ENCODE data around the gene TFB2M. TPM values are rescaled to one million over a fixed set of nuclear protein-coding genes. Genes with fewer than 3 reads are reported as not detected.

The TFB2M gene
- total and polyA plus RNA-seq, 2 of the 13 experiments (the other 11 are each of a cell fraction or from before 2014, with no cell fraction given) = 15.7 to 31.4 TPM

GRCh38 chr1:246517391-246517790 is 48.7 kb downstream of the TFB2M start (continued):
- no peak for TF ChIP-seq TIGD3 (CRISPR knock-in tag; IDR thresholded peaks at IDR 0.05; ENCODE audit: borderline replicate concordance)
- TF ChIP-seq ZNF557 (CRISPR knock-in tag; IDR thresholded peaks at IDR 0.05) = no peak

DNA sequence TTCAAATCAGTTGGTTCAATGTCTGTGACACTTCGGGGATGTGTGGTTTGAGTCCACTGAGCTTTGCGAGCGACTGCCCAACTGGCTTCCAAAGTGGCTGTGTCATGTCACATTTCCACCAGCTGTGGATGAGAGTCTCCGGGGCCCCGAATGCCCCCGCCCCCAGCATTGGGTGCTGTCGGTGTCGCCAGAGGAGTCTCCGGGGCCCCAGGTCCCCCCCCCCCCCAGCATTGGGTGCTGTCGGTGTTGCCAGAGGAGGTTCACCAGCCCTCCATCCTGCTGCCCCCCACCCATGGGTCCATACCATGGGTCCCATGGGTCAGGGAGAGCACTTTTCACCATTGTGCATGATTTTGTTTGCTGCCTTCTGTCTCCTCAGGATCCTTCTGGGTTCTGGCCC is 49.9 kb downstream of the TFB2M start:
- in situ Hi-C loops (cut with HindIII; ENCODE audit: extremely low pct_ligation_motif_present, low pct_unique_long_range_greater_than_20kb) = no loop called here
- no peak overlapping the region for H3K9ac ChIP-seq (ENCODE audit: insufficient read depth, low read depth, low read length)
- 86% methylated on average over 4 of the region's 10 CpGs for WGBS (ENCODE audit: low lambda C conversion rate)
- TF ChIP-seq ELF1 (CRISPR knock-in tag; IDR thresholded peaks at IDR 0.05) (no peak), HNRNPH1 (optimal IDR thresholded peaks at IDR 0.05; ENCODE audit: low read depth, low read length) (no peak), ZNF468 (CRISPR knock-in tag; IDR thresholded peaks at IDR 0.05) (no peak), ZMYM3 (CRISPR knock-in tag; IDR thresholded peaks at IDR 0.05) (no peak)
- TF ChIP-seq, protein P1, sequence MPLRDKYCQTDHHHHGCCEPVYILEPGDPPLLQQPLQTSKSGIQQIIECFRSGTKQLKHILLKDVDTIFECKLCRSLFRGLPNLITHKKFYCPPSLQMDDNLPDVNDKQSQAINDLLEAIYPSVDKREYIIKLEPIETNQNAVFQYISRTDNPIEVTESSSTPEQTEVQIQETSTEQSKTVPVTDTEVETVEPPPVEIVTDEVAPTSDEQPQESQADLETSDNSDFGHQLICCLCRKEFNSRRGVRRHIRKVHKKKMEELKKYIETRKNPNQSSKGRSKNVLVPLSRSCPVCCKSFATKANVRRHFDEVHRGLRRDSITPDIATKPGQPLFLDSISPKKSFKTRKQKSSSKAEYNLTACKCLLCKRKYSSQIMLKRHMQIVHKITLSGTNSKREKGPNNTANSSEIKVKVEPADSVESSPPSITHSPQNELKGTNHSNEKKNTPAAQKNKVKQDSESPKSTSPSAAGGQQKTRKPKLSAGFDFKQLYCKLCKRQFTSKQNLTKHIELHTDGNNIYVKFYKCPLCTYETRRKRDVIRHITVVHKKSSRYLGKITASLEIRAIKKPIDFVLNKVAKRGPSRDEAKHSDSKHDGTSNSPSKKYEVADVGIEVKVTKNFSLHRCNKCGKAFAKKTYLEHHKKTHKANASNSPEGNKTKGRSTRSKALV (CRISPR knock-in tag; IDR thresholded peaks at IDR 0.05) = no peak
- TF ChIP-seq, protein P2, sequence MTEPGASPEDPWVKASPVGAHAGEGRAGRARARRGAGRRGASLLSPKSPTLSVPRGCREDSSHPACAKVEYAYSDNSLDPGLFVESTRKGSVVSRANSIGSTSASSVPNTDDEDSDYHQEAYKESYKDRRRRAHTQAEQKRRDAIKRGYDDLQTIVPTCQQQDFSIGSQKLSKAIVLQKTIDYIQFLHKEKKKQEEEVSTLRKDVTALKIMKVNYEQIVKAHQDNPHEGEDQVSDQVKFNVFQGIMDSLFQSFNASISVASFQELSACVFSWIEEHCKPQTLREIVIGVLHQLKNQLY (CRISPR knock-in tag; IDR thresholded peaks at IDR 0.05) = no peak
- no peak overlapping the region for H3K4me3 ChIP-seq (replicated peaks in 1 of 3; ENCODE audit: insufficient read depth in 1 of 3, low read depth in 2 of 3, low read length in 3 of 3)
- DNase-seq (ENCODE audit: low spot score) (no peak), FAIRE-seq (no peak), ATAC-seq (no peak)
- H3K4me1 ChIP-seq (ENCODE audit: insufficient read depth, low read length) = peaks cover 31% of the 10 kb centered on the region
- H4K20me1 ChIP-seq (ENCODE audit: insufficient read depth, low read length) = no peaks in the 10 kb centered on the region
- H3K4me2 ChIP-seq (ENCODE audit: low read depth, low read length) = no peak overlapping the region
- intact Hi-C loops (cut with micrococcal nuclease; ENCODE audit: unreplicated experiment) = no loop called here
- no peaks in the 10 kb centered on the region for H3K36me3 ChIP-seq (replicated peaks in 1 of 2; ENCODE audit: control insufficient read depth in 1 of 2, insufficient read depth in 2 of 2, low read length in 2 of 2)
- H3K79me2 ChIP-seq (ENCODE audit: insufficient read depth, low read length) = no peaks in the 10 kb centered on the region
- BruUV-seq (replicated peaks) = no TSS peak
- ChIA-PET CTCF (ENCODE audit: low intra/inter-chr PET ratio, low total read pairs) (no interaction called here), POLR2A (no interaction called here)
- H3K27me3 ChIP-seq (ENCODE audit: control insufficient read depth in 1 of 2, insufficient read depth in 2 of 2, low read length in 2 of 2) = peaks cover 0 to 1% of the 10 kb centered on the region in 2 experiments; a peak in 2 of 5 replicates
- H3K9me3 ChIP-seq (ENCODE audit: low read length) = peaks cover 23% of the 10 kb centered on the region
- H3K27ac ChIP-seq (ENCODE audit: extremely low read length, insufficient read depth, low read length) = no peak overlapping the region
- H2AFZ ChIP-seq (ENCODE audit: low read length) = no peak overlapping the region
